Thoracic aorta (tissue), 2 donors: ENCODE measurements around the gene MAGEA11. TPM values are rescaled to one million over a fixed set of nuclear protein-coding genes. Genes with fewer than 3 reads are reported as not detected.
"Not testable (repeated sequence)": the region's sequence is repeated elsewhere in the genome, so short reads cannot be mapped to it uniquely, and the experiment has no call there.

Experiments
- ATAC-seq: fragments of 150-250 bp; one replicate; pipeline ENCODE4 v1.8.0; 2017; ENCODE audit warnings: low read depth; ENCODE audit not compliant: insufficient number of reproducible peaks, low FRiP score
- DNase-seq: peaks from one replicate; pipeline ENCODE4 v3.0.0-alpha.2; 2020; ENCODE audit warnings: low spot score
- H3K27ac ChIP-seq, 2 donors: fragments of 200-600 bp; sonication (generic); 1 replicate in 1 of 2; 2 replicates in 1 of 2; pipeline ENCODE4 v1.5.1; 2016; ENCODE audit warnings: mild to moderate bottlenecking in 2 of 2, moderate library complexity in 2 of 2
- H3K27me3 ChIP-seq: fragments of 200-600 bp; sonication (generic); replicated peaks from 2 replicates; pipeline ENCODE4 v1.6.0; 2016; ENCODE audit warnings: mild to moderate bottlenecking; ENCODE audit not compliant: insufficient read depth
- H3K36me3 ChIP-seq: fragments of 200-600 bp; sonication (generic); one replicate; pipeline ENCODE4 v1.5.1; 2016
- H3K4me1 ChIP-seq, 2 donors: fragments of 200-600 bp; sonication (generic); 1 replicate in 1 of 2; 2 replicates in 1 of 2; pipeline versions ENCODE4 v1.5.1 to v1.6.0; 2016; ENCODE audit warnings: low read depth in 2 of 2, mild to moderate bottlenecking in 1 of 2; ENCODE audit not compliant: control insufficient read depth in 1 of 2
- H3K4me3 ChIP-seq: fragments of 200-600 bp; sonication (generic); 2 replicates; pipeline ENCODE4 v1.5.1; 2016; ENCODE audit warnings: mild to moderate bottlenecking
- H3K9me3 ChIP-seq: fragments of 200-600 bp; sonication (generic); 2 replicates; pipeline ENCODE4 v1.5.1; 2016
- total RNA-seq, 2 donors: library from RNA; depleted of rRNA; stranded (reverse); fragments of >200 nt; gene quantifications; one replicate each; pipeline versions ENCODE4 v1.1.0 to v1.2.3, GENCODE V29; 2016
- TF ChIP-seq, protein P1 (sequence below): fragments of 200-600 bp; sonication (generic); IDR thresholded peaks from one replicate; pipeline ENCODE4 v1.5.1; 2019; ENCODE audit warnings: antibody characterized with exemption

MAGEA11 gene
- total RNA-seq, 2 donors from 2014 or later = not detected

DNA sequence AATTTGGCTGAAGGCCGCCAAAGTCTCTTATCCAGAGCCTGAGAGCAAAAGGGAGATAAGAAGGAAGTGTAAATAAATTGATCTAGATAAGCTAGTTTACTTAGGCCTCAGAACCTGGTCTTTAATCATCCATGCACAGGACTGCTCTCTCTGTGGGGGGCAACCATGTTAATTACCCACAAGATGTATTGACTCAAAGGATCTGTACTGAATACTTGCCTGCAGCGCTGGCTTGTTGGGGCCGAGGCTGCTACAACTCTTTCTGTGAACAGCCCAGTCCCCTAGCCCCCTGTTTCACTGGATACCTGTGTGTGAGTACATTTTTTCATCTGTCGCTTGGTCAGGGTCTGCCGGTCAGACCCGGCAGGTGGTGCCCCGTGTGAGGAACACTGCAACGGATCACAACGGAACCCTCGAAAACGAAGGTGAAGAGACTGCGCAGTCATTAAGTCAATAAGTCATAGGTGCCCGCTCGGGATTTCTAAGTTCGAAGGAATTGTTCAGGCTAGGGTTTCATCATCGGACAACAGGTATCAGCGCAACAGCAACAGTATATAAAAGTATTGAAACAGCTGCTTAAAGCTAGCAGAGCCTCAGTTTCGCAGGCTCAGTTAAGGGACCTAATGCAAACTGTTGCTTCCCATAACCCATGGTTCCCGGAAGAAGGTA is 8.3 kb downstream of the MAGEA11 start:
- H3K9me3 ChIP-seq = no peaks in the 10 kb centered on the region
- ATAC-seq = no peak
- H3K4me1 ChIP-seq = no peaks in the 10 kb centered on the region
- H3K27ac ChIP-seq = no peak overlapping the region
- H3K27me3 ChIP-seq = no peaks in the 10 kb centered on the region
- DNase-seq = no peak
- TF ChIP-seq, protein P1, sequence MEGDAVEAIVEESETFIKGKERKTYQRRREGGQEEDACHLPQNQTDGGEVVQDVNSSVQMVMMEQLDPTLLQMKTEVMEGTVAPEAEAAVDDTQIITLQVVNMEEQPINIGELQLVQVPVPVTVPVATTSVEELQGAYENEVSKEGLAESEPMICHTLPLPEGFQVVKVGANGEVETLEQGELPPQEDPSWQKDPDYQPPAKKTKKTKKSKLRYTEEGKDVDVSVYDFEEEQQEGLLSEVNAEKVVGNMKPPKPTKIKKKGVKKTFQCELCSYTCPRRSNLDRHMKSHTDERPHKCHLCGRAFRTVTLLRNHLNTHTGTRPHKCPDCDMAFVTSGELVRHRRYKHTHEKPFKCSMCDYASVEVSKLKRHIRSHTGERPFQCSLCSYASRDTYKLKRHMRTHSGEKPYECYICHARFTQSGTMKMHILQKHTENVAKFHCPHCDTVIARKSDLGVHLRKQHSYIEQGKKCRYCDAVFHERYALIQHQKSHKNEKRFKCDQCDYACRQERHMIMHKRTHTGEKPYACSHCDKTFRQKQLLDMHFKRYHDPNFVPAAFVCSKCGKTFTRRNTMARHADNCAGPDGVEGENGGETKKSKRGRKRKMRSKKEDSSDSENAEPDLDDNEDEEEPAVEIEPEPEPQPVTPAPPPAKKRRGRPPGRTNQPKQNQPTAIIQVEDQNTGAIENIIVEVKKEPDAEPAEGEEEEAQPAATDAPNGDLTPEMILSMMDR = no peak
- H3K4me3 ChIP-seq = no peak overlapping the region
- no peaks in the 10 kb centered on the region for H3K36me3 ChIP-seq

DNA sequence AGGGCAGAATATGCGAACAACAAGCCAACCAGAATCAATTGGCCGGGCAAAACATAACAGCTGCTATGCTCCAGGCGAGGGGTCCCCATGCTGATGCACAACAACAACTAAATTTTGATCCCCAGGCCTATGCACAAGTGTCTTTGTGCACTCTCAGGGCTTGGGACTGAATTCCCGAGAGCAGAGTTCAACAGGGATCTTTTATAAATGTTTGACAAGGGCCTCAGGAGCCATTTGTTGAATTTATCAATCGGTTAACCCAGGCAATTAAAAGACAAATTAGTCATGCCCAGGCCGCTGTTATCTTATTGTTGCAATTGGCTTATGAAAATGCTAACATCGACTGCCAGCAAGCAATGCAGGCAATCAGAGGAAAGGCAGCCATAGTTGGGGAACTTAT is 9.4 kb downstream of the MAGEA11 start:
- not testable (repeated sequence) for H3K4me1 ChIP-seq, H3K27ac ChIP-seq, H3K9me3 ChIP-seq, H3K27me3 ChIP-seq, DNase-seq, H3K36me3 ChIP-seq, ATAC-seq, H3K4me3 ChIP-seq

DNA sequence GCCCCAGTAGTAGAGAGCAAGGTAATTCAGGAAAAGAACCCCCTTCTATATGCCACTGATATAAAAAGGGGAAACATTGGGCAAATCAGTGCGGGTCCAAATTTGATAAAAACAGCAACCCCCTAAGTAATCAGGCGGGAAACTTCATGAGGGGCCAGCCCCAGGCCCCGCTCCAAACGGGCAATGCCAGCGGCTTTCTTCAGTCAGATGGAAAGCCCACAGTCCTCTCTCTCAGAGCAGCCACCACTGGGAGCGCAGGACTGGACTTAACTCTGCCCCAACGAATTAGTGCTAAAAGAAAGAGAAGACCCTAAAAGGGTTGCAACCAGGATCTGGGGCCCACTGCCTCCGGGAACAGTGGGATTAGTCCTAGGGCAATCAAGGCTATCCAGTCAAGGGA is 9.9 kb downstream of the MAGEA11 start:
- no peaks in the 10 kb centered on the region for H3K36me3 ChIP-seq
- DNase-seq (no peak), ATAC-seq (no peak)
- H3K9me3 ChIP-seq = no peaks in the 10 kb centered on the region
- H3K4me1 ChIP-seq = no peaks in the 10 kb centered on the region
- TF ChIP-seq, protein P1 = no peak
- no peaks in the 10 kb centered on the region for H3K27me3 ChIP-seq
- H3K27ac ChIP-seq = no peak overlapping the region
- H3K4me3 ChIP-seq = no peak overlapping the region

DNA sequence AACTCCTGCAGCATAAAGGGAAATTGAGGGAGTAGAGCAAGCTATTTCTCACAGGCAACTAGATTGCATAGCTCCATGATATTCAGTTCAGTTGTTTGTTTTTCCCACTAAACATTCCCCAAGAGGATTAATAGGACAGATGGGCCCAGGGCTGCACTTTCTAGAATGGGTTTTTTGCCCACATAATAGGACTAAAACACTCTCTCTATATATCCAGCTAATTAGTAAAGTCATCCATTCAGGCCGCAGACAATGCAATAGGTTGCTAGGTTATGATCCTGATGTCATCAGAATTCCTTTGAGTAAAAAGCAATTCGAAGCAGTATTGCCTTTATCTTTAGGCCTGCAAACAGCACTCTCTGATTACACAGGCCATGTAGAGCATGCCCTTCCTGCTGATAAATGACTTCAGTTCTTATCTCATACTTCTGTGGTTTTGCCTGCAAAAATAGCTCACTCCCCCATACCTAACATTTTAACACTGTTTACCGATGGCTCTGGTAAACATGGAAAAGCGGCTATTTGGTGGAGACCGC is 11.8 kb downstream of the MAGEA11 start:
- H3K9me3 ChIP-seq, H3K4me3 ChIP-seq, ATAC-seq, DNase-seq, H3K36me3 ChIP-seq, H3K27ac ChIP-seq, H3K4me1 ChIP-seq, H3K27me3 ChIP-seq: not testable (repeated sequence)

DNA sequence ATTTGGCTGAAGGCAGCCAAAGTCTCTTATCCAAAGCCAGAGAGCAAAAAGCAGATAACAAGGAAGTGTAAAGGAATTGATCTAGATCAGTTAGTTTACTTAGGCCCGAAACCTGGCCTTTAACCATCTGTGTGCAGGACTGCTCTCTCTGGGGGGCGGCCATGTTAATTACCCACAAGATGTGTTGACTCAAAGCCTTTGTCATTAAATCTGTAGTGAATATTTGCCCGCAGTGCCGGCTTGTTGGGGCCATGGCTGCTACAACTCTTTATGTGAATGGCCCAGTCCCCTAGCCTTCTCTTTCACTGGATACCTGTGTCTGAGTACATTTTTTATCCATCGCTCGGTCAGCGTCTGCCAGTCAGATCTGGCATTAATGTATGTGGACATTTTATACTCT is 15.4 kb downstream of the MAGEA11 start:
- H3K4me3 ChIP-seq, ATAC-seq, DNase-seq, H3K27me3 ChIP-seq, H3K27ac ChIP-seq, H3K4me1 ChIP-seq, H3K9me3 ChIP-seq, H3K36me3 ChIP-seq: not testable (repeated sequence)

DNA sequence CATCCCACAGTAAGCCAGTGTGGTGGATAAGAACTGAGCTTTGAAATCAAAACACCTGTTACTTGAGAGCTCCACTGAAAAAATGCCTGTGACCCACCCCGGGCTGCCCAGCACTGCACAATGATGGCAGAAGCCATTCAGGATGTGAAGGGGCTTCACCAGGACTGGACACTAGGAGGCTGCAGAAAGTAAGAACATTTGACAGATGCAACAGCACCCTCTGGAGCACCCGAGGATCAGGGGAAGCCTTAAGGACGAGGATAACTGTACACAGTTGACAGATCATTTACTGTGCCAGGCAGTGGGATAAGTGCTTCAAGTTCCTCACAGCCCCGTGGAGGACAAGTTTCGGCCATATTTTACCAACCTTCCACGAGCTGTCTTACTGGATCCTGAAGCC is 30.4 kb downstream of the MAGEA11 start:
- ATAC-seq, H3K9me3 ChIP-seq, H3K36me3 ChIP-seq, H3K4me3 ChIP-seq, H3K27me3 ChIP-seq, DNase-seq, H3K27ac ChIP-seq, H3K4me1 ChIP-seq: not testable (repeated sequence)

DNA sequence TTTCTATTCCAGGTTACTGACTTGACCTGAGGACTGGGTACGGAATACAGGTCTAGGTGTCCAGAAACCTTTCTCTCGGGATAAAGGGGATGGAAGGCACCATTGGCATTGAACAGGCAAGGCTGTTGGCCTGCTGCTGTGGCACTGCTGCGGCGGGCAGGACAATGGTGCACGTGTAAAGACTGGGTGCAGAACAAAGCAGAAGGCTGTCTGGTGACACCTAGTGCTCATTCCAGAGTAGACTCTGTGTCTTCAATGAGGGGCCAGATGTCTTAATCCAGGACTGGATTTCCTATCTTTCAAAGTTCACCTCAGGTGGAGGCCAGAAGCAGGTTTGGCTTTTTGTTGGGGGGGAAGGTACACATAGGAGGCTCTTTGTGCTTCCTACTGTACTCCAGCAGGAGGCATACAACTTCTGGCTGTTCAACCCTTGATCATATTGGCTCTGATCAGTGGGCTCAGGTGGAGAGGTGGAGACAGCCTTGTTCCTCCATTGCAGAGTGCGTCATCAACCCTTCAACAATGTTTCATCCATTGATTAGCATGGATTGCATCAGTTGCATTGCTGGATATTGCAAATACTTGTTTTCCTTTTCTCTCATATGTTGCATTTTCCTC is 34.6 kb downstream of the MAGEA11 start:
- H3K9me3 ChIP-seq, H3K27ac ChIP-seq, H3K27me3 ChIP-seq, DNase-seq, ATAC-seq, H3K36me3 ChIP-seq, H3K4me1 ChIP-seq, H3K4me3 ChIP-seq: not testable (repeated sequence)
